Activated naive CD8-positive, alpha-beta T cell treated with anti-CD3 and anti-CD28 coated beads, Interleukin-2, amount 50 U/mL, for 24 hours (primary cell): Measurements from ENCODE around the gene SPINK6.

ENCODE experiments used
- ATAC-seq: fragments of 150-1000 bp; cut with Tn5 transposase; one replicate; pipeline ENCODE4 v1.10.0; 2021
- DNase-seq: peaks from one replicate; pipeline ENCODE4 v3.0.0; 2021
- H3K27ac Mint-ChIP-seq: one replicate; pipeline ENCODE4 v1.8.0; 2021; ENCODE audit warnings: mild to moderate bottlenecking, mixed read lengths
- H3K27me3 Mint-ChIP-seq: one replicate; pipeline ENCODE4 v1.8.0; 2021; ENCODE audit warnings: mixed read lengths
- H3K36me3 Mint-ChIP-seq: one replicate; pipeline ENCODE4 v1.8.0; 2021; ENCODE audit warnings: low read depth, mixed read lengths
- H3K4me1 Mint-ChIP-seq: one replicate; pipeline ENCODE4 v1.8.0; 2021; ENCODE audit warnings: mixed read lengths
- H3K4me3 Mint-ChIP-seq: one replicate; pipeline ENCODE4 v1.8.0; 2021; ENCODE audit warnings: mild to moderate bottlenecking, moderate library complexity, mixed read lengths
- H3K9me3 Mint-ChIP-seq: one replicate; pipeline ENCODE4 v1.8.0; 2021; ENCODE audit warnings: mixed read lengths

SPINK6 gene

GRCh38 chr5:148255456-148255855 lies 52.6 kb downstream of the SPINK6 start:
- no peak for ATAC-seq
- H3K27ac Mint-ChIP-seq, result no peak overlapping the region
- no peaks in the 10 kb centered on the region for H3K4me1 Mint-ChIP-seq
- no peaks in the 10 kb centered on the region for H3K27me3 Mint-ChIP-seq
- H3K9me3 Mint-ChIP-seq, result peaks cover 31% of the 10 kb centered on the region
- no peak for DNase-seq
- H3K4me3 Mint-ChIP-seq, result no peak overlapping the region
- no peaks in the 10 kb centered on the region for H3K36me3 Mint-ChIP-seq

- DNase-seq (no peak), ATAC-seq (no peak)
- Mint-ChIP-seq H3K36me3 (no peaks in the 10 kb centered on the region), H3K4me3 (no peak overlapping the region), H3K9me3 (peaks cover 34% of the 10 kb centered on the region), H3K4me1 (no peaks in the 10 kb centered on the region), H3K27me3 (no peaks in the 10 kb centered on the region), H3K27ac (no peak overlapping the region)
These were observed 56.4 kb downstream of the SPINK6 start for GRCh38 chr5:148259288-148259687.

DNA sequence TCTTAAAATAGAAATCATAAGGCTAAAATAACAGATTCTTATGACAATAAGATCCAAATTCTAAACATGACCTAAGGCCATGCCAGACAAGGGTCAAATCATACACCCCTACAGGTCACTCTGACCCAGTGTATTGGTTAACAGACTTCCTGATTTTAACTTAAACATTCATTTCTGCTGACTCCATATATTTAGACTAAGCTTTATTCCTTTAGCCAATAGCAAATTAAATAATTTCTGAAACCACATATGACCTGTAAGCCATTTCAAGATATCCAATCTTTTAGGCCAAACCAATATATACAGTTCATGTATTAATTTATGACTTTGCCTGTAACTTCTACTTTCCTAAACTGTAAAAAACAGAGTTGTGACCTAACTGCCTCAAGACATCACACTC lies 58.4 kb downstream of the SPINK6 start:
- Mint-ChIP-seq H3K27ac (no peak overlapping the region), H3K4me1 (no peaks in the 10 kb centered on the region), H3K27me3 (no peaks in the 10 kb centered on the region), H3K9me3 (peaks cover 37% of the 10 kb centered on the region), H3K36me3 (no peaks in the 10 kb centered on the region), H3K4me3 (no peak overlapping the region)
- DNase-seq (no peak), ATAC-seq (no peak)
